ENCODE results near the gene SKI.

Gene SKI

DNA sequence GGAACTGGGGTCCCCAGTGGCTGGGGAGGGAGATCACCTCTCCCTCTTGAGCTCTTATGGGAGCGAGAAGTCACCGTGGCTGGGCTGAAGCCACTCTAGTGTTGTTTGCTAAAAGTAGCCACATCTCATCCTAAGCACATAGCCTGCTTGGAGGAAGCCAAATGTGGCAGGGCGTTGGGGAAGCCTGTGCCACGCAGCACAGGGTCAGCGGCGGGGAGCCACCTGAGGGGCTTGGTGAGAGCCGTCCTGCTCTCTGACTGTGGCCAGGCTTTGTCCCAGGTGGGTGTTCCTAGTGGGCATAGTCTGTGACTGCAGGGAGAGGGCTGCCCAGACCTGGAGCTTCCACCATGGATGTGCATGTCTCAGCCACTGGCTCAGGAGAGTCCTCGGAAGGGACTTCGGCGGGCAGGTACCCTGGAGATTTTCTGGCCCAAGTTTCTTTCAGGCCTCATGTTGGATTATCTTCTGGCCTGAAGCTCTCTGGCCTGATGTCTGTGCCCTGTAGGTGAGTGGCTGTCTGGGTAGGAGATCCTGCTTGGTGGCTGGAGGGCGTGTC is 124.3 kb downstream of the SKI start:
- no peak for DNase-seq (ENCODE audit: low read depth in 2 of 2)

DNA sequence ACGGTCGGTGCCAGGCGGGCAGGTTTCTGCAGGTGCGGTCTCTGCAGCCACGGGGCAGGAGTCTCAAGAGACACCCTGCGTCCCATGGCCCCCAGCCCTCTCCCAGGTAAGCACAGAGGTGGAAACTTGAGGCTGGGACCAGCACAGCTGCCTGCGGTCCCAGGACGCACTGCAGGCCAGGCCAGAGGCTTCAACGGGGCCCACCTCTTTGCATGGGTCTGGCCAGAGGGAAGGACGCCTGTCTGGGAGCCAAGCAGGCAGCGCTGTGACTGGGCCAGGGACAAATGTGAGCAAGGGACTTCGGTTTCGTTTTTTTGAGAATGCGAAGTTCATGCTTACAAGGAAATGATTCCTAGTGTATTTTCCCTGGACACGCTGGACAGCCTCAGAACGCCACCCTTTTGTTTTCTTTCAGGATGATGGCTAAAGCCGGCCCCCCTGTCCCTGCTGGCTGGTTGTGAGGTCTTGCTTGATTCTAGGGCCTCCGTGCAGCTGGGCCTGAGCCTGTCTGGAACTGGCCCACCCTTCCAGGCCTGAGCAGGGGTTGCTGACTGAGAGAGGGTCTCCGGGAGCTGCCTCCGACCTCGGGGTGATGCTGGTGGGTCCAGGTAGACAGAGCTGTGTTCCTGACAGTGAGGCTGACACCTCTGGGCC is 124.9 kb downstream of the SKI start:
- no peak for DNase-seq (ENCODE audit: low read depth in 2 of 2)

DNA sequence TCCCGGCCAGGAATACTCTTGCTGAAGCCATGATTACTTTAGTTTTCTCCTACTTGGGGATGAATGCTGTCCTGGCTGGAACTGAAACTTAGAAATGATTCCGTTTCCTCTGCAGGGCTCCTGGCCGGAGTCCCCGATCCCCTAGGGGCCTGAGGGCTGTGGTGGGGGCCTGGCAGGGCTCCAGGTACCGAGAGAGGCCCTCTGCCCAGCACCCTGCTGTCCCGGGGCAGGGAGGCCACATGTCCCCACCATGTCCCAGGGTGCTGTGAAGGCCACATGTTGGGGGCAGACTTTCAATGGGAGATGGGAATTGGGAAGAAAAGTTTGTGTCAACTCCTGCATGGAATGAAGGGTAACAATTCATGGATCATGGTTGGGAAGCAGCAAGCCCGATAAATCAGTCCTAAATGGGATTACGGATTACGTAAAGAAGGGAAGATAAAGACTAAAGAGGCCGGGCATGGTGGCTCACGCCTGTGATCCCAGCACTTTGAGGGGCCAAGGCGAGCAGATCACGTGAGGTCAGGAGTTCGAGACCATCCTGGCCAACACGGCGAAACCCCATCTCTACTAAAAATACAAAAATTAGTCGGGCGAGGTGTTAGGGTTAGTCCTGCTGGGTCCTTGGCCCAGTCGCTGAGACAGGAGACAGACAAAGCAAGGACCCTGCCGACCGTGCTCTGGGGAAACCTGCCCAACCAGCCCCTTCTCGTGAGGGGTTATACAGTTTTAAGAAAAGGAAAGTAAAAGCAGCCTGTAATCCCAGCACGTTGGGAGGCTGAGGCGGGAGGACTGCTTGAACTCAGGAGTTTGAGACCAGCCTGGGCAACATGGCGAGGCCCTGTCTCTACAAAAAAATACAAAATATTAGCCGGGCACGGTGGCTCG is 125.7 kb downstream of the SKI start:
- no peak for DNase-seq (ENCODE audit: low read depth in 2 of 2)

DNA sequence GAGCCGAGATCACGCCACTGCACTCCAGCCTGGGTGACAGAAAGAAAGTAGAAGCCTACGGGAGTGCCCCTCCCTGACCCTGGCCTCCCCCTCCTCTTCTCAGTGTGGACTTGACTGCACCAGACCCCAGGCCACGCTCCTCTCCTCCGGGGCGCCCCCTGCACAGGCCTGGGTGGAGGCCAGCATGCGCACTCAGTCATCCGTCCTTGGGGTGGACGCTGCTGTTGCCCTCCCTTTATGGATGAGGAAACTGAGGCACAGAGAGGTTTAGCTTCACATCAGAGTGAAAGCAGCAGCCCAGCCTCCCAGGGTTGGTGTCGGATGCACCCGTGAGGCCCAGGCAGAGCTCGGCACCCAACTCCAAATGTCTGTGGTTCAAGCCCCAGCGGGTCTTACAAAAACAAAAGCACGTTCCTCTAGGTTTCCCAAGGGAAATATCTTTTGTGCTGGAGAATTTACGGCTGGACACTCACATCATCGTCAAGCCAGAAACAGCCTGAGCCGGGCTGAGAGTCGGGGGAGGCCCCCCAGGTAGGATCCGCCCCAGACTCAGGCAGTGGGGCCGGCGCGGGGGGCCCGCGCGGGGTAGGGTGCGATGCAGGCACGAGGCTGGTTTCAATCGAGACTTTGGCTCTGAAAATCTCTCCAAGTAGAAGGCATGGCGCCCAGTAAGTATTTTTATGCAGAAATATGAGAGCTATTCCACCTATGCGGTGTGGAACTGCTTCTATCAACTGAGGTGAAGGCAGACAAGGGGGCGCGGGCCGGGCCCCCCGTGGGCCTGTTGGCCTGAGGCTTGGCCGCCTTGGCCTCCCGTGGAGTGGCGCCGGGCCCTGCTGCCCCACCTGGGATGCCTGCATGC is 126.6 kb downstream of the SKI start:
- no peak for DNase-seq (ENCODE audit: low read depth in 2 of 2)

DNA sequence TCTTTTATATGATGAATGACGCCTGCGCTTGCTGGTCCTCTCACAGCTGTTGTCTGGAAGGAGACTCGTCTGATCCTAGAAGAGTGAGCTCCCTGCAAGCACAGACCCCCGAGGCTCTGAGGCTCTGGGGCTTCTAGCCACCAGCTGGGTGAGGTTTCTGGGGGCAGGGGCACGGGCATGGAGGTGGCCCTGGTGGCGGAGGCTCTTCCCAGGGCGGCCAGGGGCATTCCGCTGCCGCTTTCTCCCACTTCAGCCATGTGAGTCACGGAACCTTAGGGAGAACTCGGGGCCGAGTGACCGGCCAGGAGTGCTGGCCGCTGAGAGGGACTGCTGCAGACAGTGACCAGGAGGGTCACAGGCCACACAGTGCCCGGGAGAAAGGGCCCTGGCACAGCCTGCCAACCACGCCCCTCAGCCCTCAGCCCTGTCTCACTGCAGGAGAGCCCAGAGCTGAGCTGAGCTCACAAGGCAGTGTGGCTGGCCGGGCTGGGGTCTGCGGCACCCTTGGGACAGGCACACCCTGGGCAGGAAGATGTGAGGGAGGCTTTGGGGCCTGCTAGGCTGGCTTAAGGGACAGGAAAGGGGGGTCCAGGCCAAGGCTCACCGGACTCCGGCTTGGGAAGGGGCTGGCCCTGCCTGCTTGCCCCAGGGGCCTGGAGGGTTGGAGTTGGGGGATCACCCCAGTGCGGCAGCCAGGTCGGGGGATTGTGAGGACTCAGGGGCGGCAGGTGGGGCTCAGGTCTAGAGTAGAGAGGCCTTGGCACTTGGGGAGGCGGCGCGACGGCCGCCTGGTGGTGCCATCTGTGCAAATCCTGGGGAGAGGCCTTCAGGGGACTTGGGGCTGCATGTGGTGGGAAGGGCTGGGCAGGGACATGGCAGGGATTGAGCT is 127.5 kb downstream of the SKI start:
- no peak for DNase-seq (ENCODE audit: low read depth in 2 of 2)

DNA sequence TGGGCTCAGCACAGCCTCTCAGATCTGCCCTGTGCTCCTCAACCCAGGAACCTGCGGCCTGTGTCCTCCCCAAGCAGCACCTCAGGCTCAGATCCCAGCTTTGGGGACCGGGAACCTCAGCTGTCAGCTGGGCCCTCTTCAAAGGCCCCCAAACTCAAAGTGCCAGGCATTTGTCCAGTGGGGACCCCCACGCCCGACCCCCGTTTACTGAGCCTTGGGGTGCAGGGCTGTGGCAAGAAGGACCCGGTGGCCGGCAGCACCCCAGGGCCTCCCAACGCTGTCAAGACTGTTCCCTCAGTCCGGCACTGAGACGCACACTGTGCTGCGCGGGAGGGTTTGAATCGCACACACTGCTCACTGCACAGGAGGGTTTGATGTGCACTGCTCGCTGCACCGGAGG is 128.3 kb downstream of the SKI start:
- DNase-seq (ENCODE audit: low read depth in 2 of 2) = no peak

DNA sequence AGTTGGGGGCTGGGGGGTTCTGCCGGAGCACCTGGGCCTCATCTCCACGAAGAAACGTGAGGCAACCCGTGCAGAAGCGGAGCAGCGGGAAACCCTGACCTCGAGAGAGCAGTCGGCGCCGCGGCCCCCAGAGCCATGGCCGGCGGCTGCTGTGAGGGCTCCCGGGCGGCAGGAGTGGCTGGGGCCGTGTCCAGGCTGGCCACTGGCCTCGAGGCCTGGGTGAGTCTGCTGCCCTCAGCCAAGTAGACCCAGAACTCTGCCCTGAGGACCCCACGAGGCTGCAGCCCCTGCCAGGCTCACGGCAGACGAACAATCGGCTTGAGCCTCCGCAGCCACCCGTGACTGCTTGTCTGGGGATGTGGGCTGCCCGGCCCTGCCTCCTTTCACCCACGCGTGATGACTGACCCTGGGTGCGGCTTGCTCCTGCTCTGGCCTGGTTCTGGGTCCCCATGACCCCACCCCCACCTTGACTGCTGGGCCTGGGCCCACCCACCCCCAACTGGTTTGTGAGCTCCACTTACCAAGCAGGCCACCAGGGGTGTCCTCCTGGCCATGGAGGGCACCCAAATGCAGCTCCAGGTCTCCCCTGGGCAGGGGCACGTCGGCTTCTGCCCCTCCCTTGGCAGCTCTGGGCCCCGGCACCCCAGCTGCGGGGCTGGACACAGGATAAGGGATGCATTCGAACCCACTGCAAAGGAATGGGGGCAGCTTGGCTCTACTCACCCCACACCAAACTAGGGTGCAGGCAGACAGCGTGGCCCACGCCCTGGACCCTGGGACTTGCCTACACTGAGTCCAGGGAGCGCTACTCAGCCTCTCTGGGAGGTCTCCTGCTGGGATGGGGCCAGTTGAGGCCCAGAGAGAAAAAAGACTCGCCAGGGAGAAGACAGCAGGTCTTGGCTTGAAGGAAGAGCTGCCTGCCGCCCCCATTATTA is 129.1 kb downstream of the SKI start:
- no peak for DNase-seq (ENCODE audit: low read depth in 2 of 2)

DNA sequence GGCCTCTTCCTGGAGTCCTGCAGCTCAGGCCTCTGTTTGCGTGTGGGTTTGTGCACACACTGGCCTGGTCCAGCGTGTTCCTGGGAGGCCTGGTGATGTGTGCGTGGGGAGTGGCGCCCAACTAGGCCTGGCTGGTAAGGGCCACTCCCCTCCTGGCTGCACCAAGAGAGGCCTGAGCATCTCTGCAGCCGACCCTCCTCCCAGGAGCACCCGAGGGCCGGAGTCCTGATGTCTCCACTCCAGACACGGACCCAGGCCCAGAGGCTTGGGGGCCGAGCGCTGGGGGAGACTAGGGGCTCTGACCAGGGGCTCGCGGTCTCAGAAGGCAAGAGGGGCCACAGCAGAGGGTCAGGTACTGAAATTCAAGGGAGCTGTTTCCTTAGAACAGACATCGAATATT is 130.0 kb downstream of the SKI start:
- DNase-seq (ENCODE audit: low read depth in 2 of 2) = no peak

DNA sequence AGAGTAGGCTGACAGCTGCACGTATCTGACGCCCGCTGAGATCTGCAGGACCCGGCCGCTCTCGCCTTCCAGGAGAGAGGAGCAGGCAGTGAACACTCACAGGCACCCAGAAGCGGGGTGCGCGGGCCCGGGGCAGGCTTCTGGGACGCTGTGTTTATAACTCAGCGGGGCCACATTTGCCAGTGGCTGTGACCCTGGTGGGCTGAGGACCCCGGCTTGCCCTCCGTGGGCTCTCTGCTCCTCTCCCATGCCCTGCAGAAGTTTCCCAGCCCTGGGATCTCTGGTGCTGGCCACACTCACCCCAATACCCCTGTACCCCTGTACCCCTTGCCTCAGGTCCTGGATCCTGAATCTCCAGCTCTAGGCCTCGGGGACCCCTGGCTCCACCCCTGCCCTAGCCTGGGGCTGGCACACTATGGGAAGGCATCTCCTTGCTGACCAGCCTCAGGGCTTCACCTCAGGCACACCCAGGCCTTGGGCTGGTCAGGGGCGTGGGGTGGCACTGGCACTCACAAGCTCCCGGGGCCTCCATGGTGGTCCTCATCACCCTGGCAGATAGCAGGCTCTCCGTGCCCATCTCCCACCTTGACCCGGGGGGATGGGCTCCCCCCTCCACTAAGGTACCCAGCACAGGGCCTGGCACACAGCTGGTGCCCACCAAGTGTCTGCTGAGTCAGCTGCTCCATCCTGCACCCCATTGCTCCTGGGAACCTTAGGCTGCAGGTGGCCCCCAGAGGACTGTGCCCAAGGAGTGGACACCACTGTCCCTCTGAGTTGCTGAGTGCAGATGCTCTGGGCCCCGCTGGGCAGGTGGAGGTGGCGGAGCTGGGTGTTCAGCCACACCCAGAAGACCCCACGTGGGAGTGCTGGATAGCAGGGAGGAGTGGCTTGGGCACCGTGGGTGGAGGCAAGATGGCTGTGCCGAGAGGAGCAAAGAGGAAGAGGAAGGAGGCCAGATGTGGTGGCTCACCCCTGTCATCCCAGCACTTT is 130.8 kb downstream of the SKI start:
- DNase-seq (ENCODE audit: low read depth in 2 of 2) = no peak

Measured in stimulated activated CD4-positive, alpha-beta T cell treated with anti-CD3 and anti-CD28 coated beads, Interleukin-4, amount 100 ng/mL, for 48 hours (primary cell).